ENCODE results near the gene PCBP3.

PCBP3 gene

DNA sequence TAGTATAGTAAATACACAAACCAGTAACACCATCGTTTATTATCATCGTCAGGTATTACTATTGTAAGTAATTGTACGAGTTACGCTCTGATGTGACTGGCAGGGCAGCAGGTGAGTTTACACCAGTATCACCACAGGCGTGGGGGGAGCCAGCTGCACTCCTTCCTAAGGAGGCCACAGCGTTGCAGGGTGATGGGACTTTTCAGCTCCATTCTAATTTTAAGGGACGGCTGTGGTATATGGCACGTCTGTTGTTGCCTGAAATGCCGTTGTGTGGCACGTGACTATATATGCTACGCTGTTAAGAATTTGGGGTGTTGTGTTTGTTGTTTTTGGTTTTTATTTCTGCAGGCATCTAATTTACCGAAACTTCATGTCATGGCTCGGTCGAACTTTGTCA is 173.3 kb downstream of the PCBP3 start:
- no peak for TF ChIP-seq EZH2phosphoT487 (IDR thresholded peaks at IDR 0.05; ENCODE audit: low read length)
- TF ChIP-seq EZH2 (optimal IDR thresholded peaks at IDR 0.05; ENCODE audit: low read depth, low read length): no peak
- TF ChIP-seq, protein P1, sequence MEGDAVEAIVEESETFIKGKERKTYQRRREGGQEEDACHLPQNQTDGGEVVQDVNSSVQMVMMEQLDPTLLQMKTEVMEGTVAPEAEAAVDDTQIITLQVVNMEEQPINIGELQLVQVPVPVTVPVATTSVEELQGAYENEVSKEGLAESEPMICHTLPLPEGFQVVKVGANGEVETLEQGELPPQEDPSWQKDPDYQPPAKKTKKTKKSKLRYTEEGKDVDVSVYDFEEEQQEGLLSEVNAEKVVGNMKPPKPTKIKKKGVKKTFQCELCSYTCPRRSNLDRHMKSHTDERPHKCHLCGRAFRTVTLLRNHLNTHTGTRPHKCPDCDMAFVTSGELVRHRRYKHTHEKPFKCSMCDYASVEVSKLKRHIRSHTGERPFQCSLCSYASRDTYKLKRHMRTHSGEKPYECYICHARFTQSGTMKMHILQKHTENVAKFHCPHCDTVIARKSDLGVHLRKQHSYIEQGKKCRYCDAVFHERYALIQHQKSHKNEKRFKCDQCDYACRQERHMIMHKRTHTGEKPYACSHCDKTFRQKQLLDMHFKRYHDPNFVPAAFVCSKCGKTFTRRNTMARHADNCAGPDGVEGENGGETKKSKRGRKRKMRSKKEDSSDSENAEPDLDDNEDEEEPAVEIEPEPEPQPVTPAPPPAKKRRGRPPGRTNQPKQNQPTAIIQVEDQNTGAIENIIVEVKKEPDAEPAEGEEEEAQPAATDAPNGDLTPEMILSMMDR (IDR thresholded peaks at IDR 0.05; ENCODE audit: low read length): no peak
- no peak overlapping the region for H3K27ac ChIP-seq (ENCODE audit: low read length)
- no peaks in the 10 kb centered on the region for H3K4me1 ChIP-seq (ENCODE audit: low read length)
- H3K27me3 ChIP-seq (replicated peaks; ENCODE audit: insufficient read depth, low read length): 0 out of 2 replicates have a peak, but pooled peaks cover 2% of the 10 kb centered on the region
- H3K9ac ChIP-seq (ENCODE audit: low read length): no peak overlapping the region
- H3K36me3 ChIP-seq (replicated peaks; ENCODE audit: insufficient read depth, low read length): no peaks in the 10 kb centered on the region
- no peaks in the 10 kb centered on the region for H3K79me2 ChIP-seq (ENCODE audit: low read length)
- no peak overlapping the region for H2AFZ ChIP-seq (ENCODE audit: low read length)
- no peak for DNase-seq
- H4K20me1 ChIP-seq (ENCODE audit: insufficient read depth, low read length): no peaks in the 10 kb centered on the region
- no peak overlapping the region for H3K4me3 ChIP-seq (ENCODE audit: low read length)
- no peaks in the 10 kb centered on the region for H3K9me3 ChIP-seq (replicated peaks; ENCODE audit: insufficient read depth, low read length)
- no peaks in the 10 kb centered on the region for H3K9me2 ChIP-seq (replicated peaks; ENCODE audit: insufficient read depth, low read length)
- no peak overlapping the region for H3K4me2 ChIP-seq (ENCODE audit: low read depth, low read length)
- no peaks in the 10 kb centered on the region for H3F3A ChIP-seq (ENCODE audit: insufficient read depth, low read length)

DNA sequence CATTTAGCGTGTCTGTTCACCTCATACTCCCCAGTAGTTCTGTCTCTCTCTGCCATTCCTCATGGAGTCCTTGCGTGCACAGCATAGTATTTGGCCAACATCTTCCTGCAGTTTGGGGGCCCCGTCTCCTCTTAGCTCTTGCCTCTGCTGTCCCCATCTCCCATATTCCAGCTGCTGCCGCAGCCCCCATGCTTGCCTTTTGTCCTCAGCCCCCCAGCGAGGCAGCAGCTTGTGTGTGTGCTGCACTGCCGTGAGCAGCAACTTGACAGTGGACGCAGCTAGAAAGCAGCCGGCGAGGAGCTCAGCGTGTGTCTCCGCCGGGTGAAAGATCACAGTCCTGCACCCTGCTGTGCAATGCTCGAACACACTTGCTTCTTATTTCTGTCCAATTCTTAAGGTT is 173.8 kb downstream of the PCBP3 start:
- H3K4me1 ChIP-seq (ENCODE audit: low read length): no peaks in the 10 kb centered on the region
- H3K27ac ChIP-seq (ENCODE audit: low read length): no peak overlapping the region

DNA sequence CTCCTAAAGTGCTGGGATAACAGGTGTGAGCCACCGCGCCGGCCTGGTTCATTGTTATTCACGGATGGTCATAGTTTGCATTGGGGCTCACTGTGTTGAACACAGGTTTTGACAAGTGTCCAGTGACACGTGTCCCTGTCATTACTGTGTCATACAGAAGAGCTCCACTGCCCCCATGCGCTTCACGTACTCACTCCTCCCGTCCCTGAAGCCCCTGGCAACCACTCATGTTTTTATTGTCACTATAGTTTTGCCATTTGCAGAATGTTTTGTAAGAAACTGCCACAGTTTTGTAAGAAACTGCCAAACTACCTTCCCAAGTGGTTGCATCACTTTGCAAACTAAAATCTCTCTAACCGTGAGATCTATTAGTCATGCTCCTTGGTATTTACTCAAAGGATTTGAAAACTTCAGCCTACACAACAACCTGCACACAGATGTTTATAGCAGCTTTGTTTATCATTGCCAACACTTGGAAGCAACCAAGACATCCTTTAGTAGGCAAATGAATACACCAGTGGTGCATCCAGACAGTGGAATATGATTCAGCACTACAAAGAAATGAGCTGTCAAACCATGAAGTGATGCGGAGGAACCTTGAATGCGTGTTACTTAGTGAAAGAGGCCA is 174.9 kb downstream of the PCBP3 start:
- no peaks in the 10 kb centered on the region for H3K9me3 ChIP-seq (replicated peaks; ENCODE audit: insufficient read depth, low read length)
- H3K9me2 ChIP-seq (replicated peaks; ENCODE audit: insufficient read depth, low read length): no peaks in the 10 kb centered on the region
- H3K9ac ChIP-seq (ENCODE audit: low read length): no peak overlapping the region
- no peak overlapping the region for H3K27ac ChIP-seq (ENCODE audit: low read length)
- no peaks in the 10 kb centered on the region for H3K4me1 ChIP-seq (ENCODE audit: low read length)
- H3K79me2 ChIP-seq (ENCODE audit: low read length): no peaks in the 10 kb centered on the region
- no peak for DNase-seq
- H2AFZ ChIP-seq (ENCODE audit: low read length): no peak overlapping the region
- H3F3A ChIP-seq (ENCODE audit: insufficient read depth, low read length): no peaks in the 10 kb centered on the region
- peaks cover 10% of the 10 kb centered on the region; the same call in 1 of the 2 replicates for H3K27me3 ChIP-seq (replicated peaks; ENCODE audit: insufficient read depth, low read length)
- no peaks in the 10 kb centered on the region for H4K20me1 ChIP-seq (ENCODE audit: insufficient read depth, low read length)
- TF ChIP-seq EZH2phosphoT487 (IDR thresholded peaks at IDR 0.05; ENCODE audit: low read length): no peak
- TF ChIP-seq, protein P1 (IDR thresholded peaks at IDR 0.05; ENCODE audit: low read length): no peak
- no peak for TF ChIP-seq EZH2 (optimal IDR thresholded peaks at IDR 0.05; ENCODE audit: low read depth, low read length)
- no peak overlapping the region for H3K4me3 ChIP-seq (ENCODE audit: low read length)
- no peak overlapping the region for H3K4me2 ChIP-seq (ENCODE audit: low read depth, low read length)
- no peaks in the 10 kb centered on the region for H3K36me3 ChIP-seq (replicated peaks; ENCODE audit: insufficient read depth, low read length)

More for the DNA sequence above, 173.8 kb downstream of the PCBP3 start:
- TF ChIP-seq EZH2phosphoT487 (IDR thresholded peaks at IDR 0.05; ENCODE audit: low read length): no peak
- Histone ChIP-seq H3F3A (ENCODE audit: insufficient read depth, low read length) (no peaks in the 10 kb centered on the region), H3K4me3 (ENCODE audit: low read length) (no peak overlapping the region), H3K36me3 (replicated peaks; ENCODE audit: insufficient read depth, low read length) (no peaks in the 10 kb centered on the region), H3K27me3 (replicated peaks; ENCODE audit: insufficient read depth, low read length) (0 out of 2 replicates have a peak, but pooled peaks cover 6% of the 10 kb centered on the region), H3K4me2 (ENCODE audit: low read depth, low read length) (no peak overlapping the region), H2AFZ (ENCODE audit: low read length) (no peak overlapping the region), H3K9me2 (replicated peaks; ENCODE audit: insufficient read depth, low read length) (no peaks in the 10 kb centered on the region), H3K9ac (ENCODE audit: low read length) (no peak overlapping the region), H3K79me2 (ENCODE audit: low read length) (no peaks in the 10 kb centered on the region), H3K9me3 (replicated peaks; ENCODE audit: insufficient read depth, low read length) (no peaks in the 10 kb centered on the region), H4K20me1 (ENCODE audit: insufficient read depth, low read length) (no peaks in the 10 kb centered on the region)
- DNase-seq: no peak

DNA sequence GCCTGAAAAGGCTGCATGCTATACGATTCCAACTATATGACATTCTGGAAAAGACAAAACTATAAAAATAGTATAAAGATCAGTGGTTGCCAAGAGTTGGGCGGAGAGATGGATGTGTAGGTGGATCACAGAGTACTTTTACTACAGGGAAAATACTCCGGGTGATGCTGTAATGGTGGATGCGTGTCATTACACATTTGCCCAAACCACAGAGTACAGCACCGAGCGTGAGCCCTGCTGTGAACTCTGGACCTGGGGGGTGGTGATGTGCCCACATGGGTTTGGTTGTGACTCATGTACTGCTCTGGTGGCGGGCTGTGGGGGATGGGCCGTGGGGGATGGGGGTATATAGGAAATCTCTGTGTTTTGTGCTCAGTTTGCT is 175.4 kb downstream of the PCBP3 start:
- Histone ChIP-seq H3K36me3 (replicated peaks; ENCODE audit: insufficient read depth, low read length) (no peaks in the 10 kb centered on the region), H3K27me3 (replicated peaks; ENCODE audit: insufficient read depth, low read length) (peaks cover 10% of the 10 kb centered on the region; the same call in 1 of the 2 replicates), H3K4me2 (ENCODE audit: low read depth, low read length) (no peak overlapping the region), H3F3A (ENCODE audit: insufficient read depth, low read length) (no peaks in the 10 kb centered on the region), H3K79me2 (ENCODE audit: low read length) (no peaks in the 10 kb centered on the region), H2AFZ (ENCODE audit: low read length) (no peak overlapping the region), H3K9me3 (replicated peaks; ENCODE audit: insufficient read depth, low read length) (no peaks in the 10 kb centered on the region), H4K20me1 (ENCODE audit: insufficient read depth, low read length) (no peaks in the 10 kb centered on the region), H3K4me1 (ENCODE audit: low read length) (no peaks in the 10 kb centered on the region), H3K9me2 (replicated peaks; ENCODE audit: insufficient read depth, low read length) (no peaks in the 10 kb centered on the region), H3K9ac (ENCODE audit: low read length) (no peak overlapping the region), H3K27ac (ENCODE audit: low read length) (no peak overlapping the region), H3K4me3 (ENCODE audit: low read length) (no peak overlapping the region)
- TF ChIP-seq EZH2 (optimal IDR thresholded peaks at IDR 0.05; ENCODE audit: low read depth, low read length) (no peak), EZH2phosphoT487 (IDR thresholded peaks at IDR 0.05; ENCODE audit: low read length) (no peak)
- TF ChIP-seq, protein P1 (IDR thresholded peaks at IDR 0.05; ENCODE audit: low read length): no peak
- no peak for DNase-seq

Measured in MM.1S (cell line).